ENCODE results near the gene SHROOM3. TPM values are rescaled to one million over a fixed set of nuclear protein-coding genes. Genes with fewer than 3 reads are reported as not detected.

SHROOM3 gene
- total and polyA plus RNA-seq, 4 donors, result 4.7 to 25.8 (median 8.7) TPM

GRCh38 chr4:76443376-76443775, 8.3 kb downstream of the SHROOM3 start:
- H3K4me1 ChIP-seq (ENCODE audit: control insufficient read depth in 4 of 4, insufficient read depth in 4 of 4, low read length in 3 of 4), result peaks cover 2 to 9% (median 3%) of the 10 kb centered on the region in 4 donors
- no peak overlapping the region for H3K4me3 ChIP-seq (ENCODE audit: low read depth in 1 of 3, low read length in 3 of 3)
- H3K9me3 ChIP-seq (ENCODE audit: control insufficient read depth in 4 of 4, low read length in 3 of 4), result no peaks in the 10 kb centered on the region
- H3K9ac ChIP-seq (ENCODE audit: low read depth in 1 of 2, low read length in 2 of 2), result no peak overlapping the region
- DNase-seq (ENCODE audit: low spot score), result no peak
- no peaks in the 10 kb centered on the region for H3K36me3 ChIP-seq (ENCODE audit: control insufficient read depth in 4 of 4, insufficient read depth in 3 of 4, low read depth in 1 of 4, low read length in 3 of 4)
- no peak overlapping the region for H3K27ac ChIP-seq (ENCODE audit: low read depth in 1 of 2, low read length in 2 of 2)
- H3K27me3 ChIP-seq (ENCODE audit: control insufficient read depth in 4 of 4, insufficient read depth in 4 of 4, low read length in 3 of 4), result no peaks in the 10 kb centered on the region
- TF ChIP-seq RAD21 (IDR thresholded peaks at IDR 0.05) (no peak), GABPA (IDR thresholded peaks at IDR 0.05 in 1 of 2, conservative IDR thresholded peaks at IDR 0.05 in 1 of 2) (no peak), EGR1 (IDR thresholded peaks at IDR 0.05; ENCODE audit: low read depth in 2 of 2) (no peak), TAF1 (conservative IDR thresholded peaks at IDR 0.05) (no peak), RXRA (IDR thresholded peaks at IDR 0.05) (no peak)
- WGBS, result 89% methylated on average over 1 of the region's 1 CpG

DNA sequence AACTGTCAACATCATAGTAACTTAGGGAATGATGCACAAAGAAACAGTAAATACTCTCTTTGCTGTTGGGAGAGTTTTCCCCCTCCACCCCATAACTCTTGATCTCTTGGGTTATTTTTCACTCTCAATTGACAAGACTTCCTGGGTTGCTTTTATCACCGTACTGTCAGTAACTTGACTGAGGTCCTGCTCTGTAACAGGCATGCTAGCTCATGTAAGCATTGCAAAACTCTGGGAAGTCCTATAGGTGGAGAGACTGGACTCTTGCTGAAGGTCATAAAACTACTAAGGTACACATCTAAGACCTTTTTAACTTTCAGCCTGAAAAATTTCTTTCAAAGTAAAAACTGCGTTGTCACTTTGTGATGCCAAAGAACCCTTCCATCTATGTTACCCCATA, 10.9 kb downstream of the SHROOM3 start:
- DNase-seq (ENCODE audit: low spot score), result no peak
- Histone ChIP-seq H3K9me3 (ENCODE audit: control insufficient read depth in 4 of 4, low read length in 3 of 4) (no peaks in the 10 kb centered on the region), H3K27me3 (ENCODE audit: control insufficient read depth in 4 of 4, insufficient read depth in 4 of 4, low read length in 3 of 4) (no peaks in the 10 kb centered on the region), H3K9ac (ENCODE audit: low read depth in 1 of 2, low read length in 2 of 2) (no peak overlapping the region), H3K4me1 (ENCODE audit: control insufficient read depth in 4 of 4, insufficient read depth in 4 of 4, low read length in 3 of 4) (peaks cover 2 to 25% (median 19%) of the 10 kb centered on the region in 4 donors), H3K27ac (ENCODE audit: low read depth in 1 of 2, low read length in 2 of 2) (no peak overlapping the region), H3K36me3 (ENCODE audit: control insufficient read depth in 4 of 4, insufficient read depth in 3 of 4, low read depth in 1 of 4, low read length in 3 of 4) (no peaks in the 10 kb centered on the region), H3K4me3 (ENCODE audit: low read depth in 1 of 3, low read length in 3 of 3) (no peak overlapping the region)
- WGBS, result 90% methylated on average over 2 of the region's 2 CpGs
- no peak for TF ChIP-seq NR2F2 (IDR thresholded peaks at IDR 0.05)
- TF ChIP-seq, protein P1, sequence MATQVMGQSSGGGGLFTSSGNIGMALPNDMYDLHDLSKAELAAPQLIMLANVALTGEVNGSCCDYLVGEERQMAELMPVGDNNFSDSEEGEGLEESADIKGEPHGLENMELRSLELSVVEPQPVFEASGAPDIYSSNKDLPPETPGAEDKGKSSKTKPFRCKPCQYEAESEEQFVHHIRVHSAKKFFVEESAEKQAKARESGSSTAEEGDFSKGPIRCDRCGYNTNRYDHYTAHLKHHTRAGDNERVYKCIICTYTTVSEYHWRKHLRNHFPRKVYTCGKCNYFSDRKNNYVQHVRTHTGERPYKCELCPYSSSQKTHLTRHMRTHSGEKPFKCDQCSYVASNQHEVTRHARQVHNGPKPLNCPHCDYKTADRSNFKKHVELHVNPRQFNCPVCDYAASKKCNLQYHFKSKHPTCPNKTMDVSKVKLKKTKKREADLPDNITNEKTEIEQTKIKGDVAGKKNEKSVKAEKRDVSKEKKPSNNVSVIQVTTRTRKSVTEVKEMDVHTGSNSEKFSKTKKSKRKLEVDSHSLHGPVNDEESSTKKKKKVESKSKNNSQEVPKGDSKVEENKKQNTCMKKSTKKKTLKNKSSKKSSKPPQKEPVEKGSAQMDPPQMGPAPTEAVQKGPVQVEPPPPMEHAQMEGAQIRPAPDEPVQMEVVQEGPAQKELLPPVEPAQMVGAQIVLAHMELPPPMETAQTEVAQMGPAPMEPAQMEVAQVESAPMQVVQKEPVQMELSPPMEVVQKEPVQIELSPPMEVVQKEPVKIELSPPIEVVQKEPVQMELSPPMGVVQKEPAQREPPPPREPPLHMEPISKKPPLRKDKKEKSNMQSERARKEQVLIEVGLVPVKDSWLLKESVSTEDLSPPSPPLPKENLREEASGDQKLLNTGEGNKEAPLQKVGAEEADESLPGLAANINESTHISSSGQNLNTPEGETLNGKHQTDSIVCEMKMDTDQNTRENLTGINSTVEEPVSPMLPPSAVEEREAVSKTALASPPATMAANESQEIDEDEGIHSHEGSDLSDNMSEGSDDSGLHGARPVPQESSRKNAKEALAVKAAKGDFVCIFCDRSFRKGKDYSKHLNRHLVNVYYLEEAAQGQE (IDR thresholded peaks at IDR 0.05), result no peak
- TF ChIP-seq FOXA1 (IDR thresholded peaks at IDR 0.05), result no peak
- TF ChIP-seq, protein P2, sequence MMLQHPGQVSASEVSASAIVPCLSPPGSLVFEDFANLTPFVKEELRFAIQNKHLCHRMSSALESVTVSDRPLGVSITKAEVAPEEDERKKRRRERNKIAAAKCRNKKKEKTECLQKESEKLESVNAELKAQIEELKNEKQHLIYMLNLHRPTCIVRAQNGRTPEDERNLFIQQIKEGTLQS (IDR thresholded peaks at IDR 0.05), result no peak
- no peak for TF ChIP-seq SP1 (IDR thresholded peaks at IDR 0.05)

DNA sequence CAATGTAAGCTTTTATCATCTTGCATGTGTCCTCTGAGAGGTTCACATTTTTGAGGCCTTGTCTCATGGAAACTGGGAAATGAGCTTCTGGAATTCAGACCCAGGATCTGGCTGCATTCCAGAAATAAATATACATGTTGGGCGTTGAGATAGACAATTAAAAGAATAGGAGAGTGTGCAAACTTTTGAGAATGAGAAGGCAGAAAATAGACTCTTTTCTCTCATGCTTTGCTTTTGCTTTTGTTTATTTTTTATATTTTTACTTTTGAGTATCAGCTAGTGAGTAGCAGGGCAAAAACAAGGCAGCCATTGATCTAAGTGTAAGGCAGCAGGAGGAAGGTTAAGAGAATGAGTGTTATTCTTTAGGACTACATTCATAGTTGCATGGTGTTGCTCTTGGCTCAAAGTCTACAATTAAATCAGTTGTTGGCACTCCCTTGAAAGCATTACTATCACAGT, 12.4 kb downstream of the SHROOM3 start:
- peaks cover 2 to 33% (median 24%) of the 10 kb centered on the region in 4 donors for H3K4me1 ChIP-seq (ENCODE audit: control insufficient read depth in 4 of 4, insufficient read depth in 4 of 4, low read length in 3 of 4)
- H3K27ac ChIP-seq (ENCODE audit: low read depth in 1 of 2, low read length in 2 of 2), result no peak overlapping the region
- H3K36me3 ChIP-seq (ENCODE audit: control insufficient read depth in 4 of 4, insufficient read depth in 3 of 4, low read depth in 1 of 4, low read length in 3 of 4), result no peaks in the 10 kb centered on the region
- WGBS, result 64% methylated on average over 1 of the region's 1 CpG
- H3K9me3 ChIP-seq (ENCODE audit: control insufficient read depth in 4 of 4, low read length in 3 of 4), result no peaks in the 10 kb centered on the region
- DNase-seq (ENCODE audit: low spot score), result no peak
- TF ChIP-seq CTCF (IDR thresholded peaks at IDR 0.05; ENCODE audit: low read depth, low read length, missing input control) (no peak), MAX (IDR thresholded peaks at IDR 0.05) (no peak), HNF4G (IDR thresholded peaks at IDR 0.05) (no peak), RAD21 (IDR thresholded peaks at IDR 0.05) (no peak), SP1 (IDR thresholded peaks at IDR 0.05) (no peak), EGR1 (IDR thresholded peaks at IDR 0.05; ENCODE audit: low read depth in 2 of 2) (no peak)
- TF ChIP-seq, protein P1 (IDR thresholded peaks at IDR 0.05), result no peak
- H3K27me3 ChIP-seq (ENCODE audit: control insufficient read depth in 4 of 4, insufficient read depth in 4 of 4, low read length in 3 of 4), result no peaks in the 10 kb centered on the region
- no peak overlapping the region for H3K4me3 ChIP-seq (ENCODE audit: low read depth in 1 of 3, low read length in 3 of 3)
- H3K9ac ChIP-seq (ENCODE audit: low read depth in 1 of 2, low read length in 2 of 2), result no peak overlapping the region

Measured in liver (tissue), 9 donors.